Osteocyte (in vitro differentiated cells): ENCODE results near the gene PRDX1. TPM values are rescaled to one million over a fixed set of nuclear protein-coding genes. Genes with fewer than 3 reads are reported as not detected.
A peak's percentile ranks its signal among the peaks of the same experiment; 100 is the strongest.
"Not testable (repeated sequence)": the region's sequence is repeated elsewhere in the genome, so short reads cannot be mapped to it uniquely, and the experiment has no call there.

Experiments
- DNase-seq: peaks from one replicate; pipeline ENCODE4 v3.0.0; 2021; ENCODE audit warnings: mixed read lengths; ENCODE audit not compliant: unreplicated experiment; ENCODE audit errors: extremely low spot score
- H3K27ac Mint-ChIP-seq: one replicate; pipeline ENCODE4 v1.8.0; 2021; ENCODE audit warnings: mild to moderate bottlenecking, mixed read lengths; ENCODE audit not compliant: unreplicated experiment
- H3K27me3 Mint-ChIP-seq: one replicate; pipeline ENCODE4 v1.8.0; 2021; ENCODE audit warnings: mixed read lengths; ENCODE audit not compliant: unreplicated experiment
- H3K36me3 Mint-ChIP-seq: one replicate; pipeline ENCODE4 v1.8.0; 2021; ENCODE audit warnings: mixed read lengths; ENCODE audit not compliant: unreplicated experiment
- H3K4me1 Mint-ChIP-seq: one replicate; pipeline ENCODE4 v1.8.0; 2021; ENCODE audit warnings: mixed read lengths; ENCODE audit not compliant: unreplicated experiment
- H3K4me3 Mint-ChIP-seq: one replicate; pipeline ENCODE4 v1.8.0; 2021; ENCODE audit warnings: mild to moderate bottlenecking, moderate library complexity, mixed read lengths; ENCODE audit not compliant: unreplicated experiment
- H3K9me3 Mint-ChIP-seq: one replicate; pipeline ENCODE4 v1.8.0; 2021; ENCODE audit warnings: mixed read lengths; ENCODE audit not compliant: unreplicated experiment
- CTCF ChIP-seq: fragments of 200-600 bp; sonication (generic); IDR thresholded peaks from 2 replicates; pipeline ENCODE4 v1.5.0; 2021; ENCODE audit warnings: antibody characterized with exemption, mild to moderate bottlenecking, moderate library complexity
- total RNA-seq: library from RNA; stranded (reverse); gene quantifications from 2 replicates; pipeline ENCODE4 v1.2.1, GENCODE V29; 2021

The PRDX1 gene
- total RNA-seq, 1 donor from 2014 or later = 291 TPM

- DNase-seq = no peak
- Mint-ChIP-seq H3K27me3 (no peaks in the 10 kb centered on the region), H3K36me3 (no peaks in the 10 kb centered on the region), H3K4me1 (peaks cover 31% of the 10 kb centered on the region), H3K4me3 (peak overlapping the region; percentile 95), H3K27ac (peak overlapping the region; percentile 99), H3K9me3 (no peaks in the 10 kb centered on the region)
- no peak for TF ChIP-seq CTCF
Measured at GRCh38 chr1:45522324-45523104, 830 bp upstream of the PRDX1 start.

GRCh38 chr1:45519774-45520173 is 1.9 kb downstream of the PRDX1 start:
- H3K9me3 Mint-ChIP-seq, H3K27me3 Mint-ChIP-seq, DNase-seq: not testable (repeated sequence)
- H3K4me3 Mint-ChIP-seq = peak overlapping the region; percentile 95
- H3K36me3 Mint-ChIP-seq = peaks cover 23% of the 10 kb centered on the region
- H3K27ac Mint-ChIP-seq = peak overlapping the region; percentile 99
- H3K4me1 Mint-ChIP-seq = peaks cover 28% of the 10 kb centered on the region

GRCh38 chr1:45518910-45519309 is 2.8 kb downstream of the PRDX1 start:
- Mint-ChIP-seq H3K27ac (peak overlapping the region; percentile 47), H3K9me3 (no peaks in the 10 kb centered on the region), H3K27me3 (no peaks in the 10 kb centered on the region), H3K36me3 (peaks cover 31% of the 10 kb centered on the region), H3K4me1 (peaks cover 28% of the 10 kb centered on the region), H3K4me3 (peak overlapping the region; percentile 95)
- no peak for TF ChIP-seq CTCF
- no peak for DNase-seq

GRCh38 chr1:45518366-45518765 is 3.3 kb downstream of the PRDX1 start:
- not testable (repeated sequence) for H3K27ac Mint-ChIP-seq, H3K4me3 Mint-ChIP-seq, H3K27me3 Mint-ChIP-seq, H3K9me3 Mint-ChIP-seq, DNase-seq
- H3K36me3 Mint-ChIP-seq = peaks cover 36% of the 10 kb centered on the region
- peaks cover 28% of the 10 kb centered on the region for H3K4me1 Mint-ChIP-seq

GRCh38 chr1:45516465-45516864 is 5.2 kb downstream of the PRDX1 start:
- Mint-ChIP-seq H3K36me3 (peaks cover 45% of the 10 kb centered on the region), H3K4me1 (peaks cover 19% of the 10 kb centered on the region), H3K9me3 (no peaks in the 10 kb centered on the region), H3K4me3 (peak overlapping the region; percentile 35), H3K27me3 (no peaks in the 10 kb centered on the region), H3K27ac (peak overlapping the region; percentile 34)
- DNase-seq = no peak
- TF ChIP-seq CTCF = no peak

GRCh38 chr1:45516036-45516435 is 5.6 kb downstream of the PRDX1 start:
- no peak overlapping the region for H3K27ac Mint-ChIP-seq
- H3K4me3 Mint-ChIP-seq = no peak overlapping the region
- peaks cover 19% of the 10 kb centered on the region for H3K4me1 Mint-ChIP-seq

GRCh38 chr1:45513532-45514260 is 8.0 kb downstream of the PRDX1 start:
- not testable (repeated sequence) for H3K4me1 Mint-ChIP-seq, H3K4me3 Mint-ChIP-seq, H3K27ac Mint-ChIP-seq, DNase-seq, H3K27me3 Mint-ChIP-seq, H3K9me3 Mint-ChIP-seq
- H3K36me3 Mint-ChIP-seq = peaks cover 61% of the 10 kb centered on the region

More at GRCh38 chr1:45516036-45516435, 5.6 kb downstream of the PRDX1 start:
- H3K36me3 Mint-ChIP-seq = peaks cover 50% of the 10 kb centered on the region
- no peaks in the 10 kb centered on the region for H3K9me3 Mint-ChIP-seq
- H3K27me3 Mint-ChIP-seq = no peaks in the 10 kb centered on the region
- no peak for TF ChIP-seq CTCF
- DNase-seq = no peak
